Thyroid gland (tissue), 4 donors: Measurements from ENCODE around the gene CLCN5. TPM values are rescaled to one million over a fixed set of nuclear protein-coding genes. Genes with fewer than 3 reads are reported as not detected.

Experiments
- DNase-seq, 2 donors: peaks; one replicate each; pipeline ENCODE4 v3.0.0-alpha.2; 2019
- H3K27ac ChIP-seq, 3 donors: fragments of 200-600 bp; sonication (generic); 1 replicate in 2 of 3; 2 replicates in 1 of 3; pipeline ENCODE4 v1.5.1; 2016 to 2019; ENCODE audit warnings: mild to moderate bottlenecking in 1 of 3, moderate library complexity in 1 of 3
- H3K27me3 ChIP-seq: fragments of 200-600 bp; sonication (generic); one replicate; pipeline ENCODE4 v1.5.1; 2019
- H3K36me3 ChIP-seq, 2 donors: fragments of 200-600 bp; sonication (generic); one replicate each; pipeline ENCODE4 v1.5.1; 2016 to 2019
- H3K4me1 ChIP-seq, 2 donors: fragments of 200-600 bp; sonication (generic); one replicate each; pipeline ENCODE4 v1.5.1; 2017 to 2019
- H3K4me3 ChIP-seq, 3 donors: fragments of 200-600 bp; sonication (generic); replicated peaks in 1 of 3; 1 replicate in 2 of 3; 2 replicates in 1 of 3; pipeline ENCODE4 v1.5.1; 2016; ENCODE audit warnings: mild to moderate bottlenecking in 1 of 3
- H3K9me3 ChIP-seq: fragments of 200-600 bp; sonication (generic); one replicate; pipeline ENCODE4 v1.5.1; 2017
- POLR2A ChIP-seq, 2 donors: fragments of 450-650 bp; IDR thresholded peaks; one replicate each; pipeline ENCODE4 v1.6.1; 2017; ENCODE audit warnings: antibody characterized with exemption in 2 of 2, mild to moderate bottlenecking in 2 of 2, moderate library complexity in 1 of 2
- WGBS, 2 donors: methylation state at CpG; one replicate each; pipeline ENCODE4 v1.1.5; 2017; 5-methylcytosine and 5-hydroxymethylcytosine counted together
- intact Hi-C: fragments of 100-400 bp; cut with DNase I; formaldehyde crosslinking; loops from one replicate; pipeline ENCODE4 v1.15.1; 2023
- total RNA-seq, 4 donors: library from RNA; depleted of rRNA; stranded (reverse); fragments of >200 nt; gene quantifications; one replicate each; pipeline ENCODE4 v1.2.3, GENCODE V29; 2016
- TF ChIP-seq, protein P1 (sequence below), 6 experiments: fragments of 200-600 bp in 3 of 6; fragments of 450-650 bp in 3 of 6; sonication (generic) in 3 of 6; IDR thresholded peaks; one replicate each; pipeline ENCODE4 v1.5.1; 2016 to 2019; ENCODE audit warnings: antibody characterized with exemption in 6 of 6, mild to moderate bottlenecking in 2 of 6, inconsistent platforms in 1 of 6, moderate library complexity in 1 of 6

The CLCN5 gene
- total RNA-seq, 4 donors from 2014 or later = 7.3 to 12.6 (median 10.1) TPM

- no peaks in the 10 kb centered on the region for H3K4me1 ChIP-seq
- intact Hi-C loops = no loop called here
- H3K27ac ChIP-seq = no peak overlapping the region
- DNase-seq = no peak
- no peaks in the 10 kb centered on the region for H3K9me3 ChIP-seq
- no peak for TF ChIP-seq POLR2A (IDR thresholded peaks at IDR 0.05)
- TF ChIP-seq, protein P1, sequence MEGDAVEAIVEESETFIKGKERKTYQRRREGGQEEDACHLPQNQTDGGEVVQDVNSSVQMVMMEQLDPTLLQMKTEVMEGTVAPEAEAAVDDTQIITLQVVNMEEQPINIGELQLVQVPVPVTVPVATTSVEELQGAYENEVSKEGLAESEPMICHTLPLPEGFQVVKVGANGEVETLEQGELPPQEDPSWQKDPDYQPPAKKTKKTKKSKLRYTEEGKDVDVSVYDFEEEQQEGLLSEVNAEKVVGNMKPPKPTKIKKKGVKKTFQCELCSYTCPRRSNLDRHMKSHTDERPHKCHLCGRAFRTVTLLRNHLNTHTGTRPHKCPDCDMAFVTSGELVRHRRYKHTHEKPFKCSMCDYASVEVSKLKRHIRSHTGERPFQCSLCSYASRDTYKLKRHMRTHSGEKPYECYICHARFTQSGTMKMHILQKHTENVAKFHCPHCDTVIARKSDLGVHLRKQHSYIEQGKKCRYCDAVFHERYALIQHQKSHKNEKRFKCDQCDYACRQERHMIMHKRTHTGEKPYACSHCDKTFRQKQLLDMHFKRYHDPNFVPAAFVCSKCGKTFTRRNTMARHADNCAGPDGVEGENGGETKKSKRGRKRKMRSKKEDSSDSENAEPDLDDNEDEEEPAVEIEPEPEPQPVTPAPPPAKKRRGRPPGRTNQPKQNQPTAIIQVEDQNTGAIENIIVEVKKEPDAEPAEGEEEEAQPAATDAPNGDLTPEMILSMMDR (IDR thresholded peaks at IDR 0.05) = no peak
- no peak overlapping the region for H3K4me3 ChIP-seq
- H3K36me3 ChIP-seq = no peaks in the 10 kb centered on the region
- 90 to 94% methylated on average over 3 of the region's 3 CpGs for WGBS, 2 donors
- H3K27me3 ChIP-seq = no peaks in the 10 kb centered on the region
Observed at GRCh38 chrX:49912861-49913260, 9.5 kb upstream of the CLCN5 start.

- H3K4me1 ChIP-seq = no peaks in the 10 kb centered on the region
- 25 to 29% methylated on average over 8 of the region's 8 CpGs for WGBS, 2 donors
- H3K36me3 ChIP-seq = no peaks in the 10 kb centered on the region
- DNase-seq = peak; percentile 32 to 41
- H3K9me3 ChIP-seq = no peaks in the 10 kb centered on the region
- H3K4me3 ChIP-seq = no peak overlapping the region
- H3K27me3 ChIP-seq = no peaks in the 10 kb centered on the region
- TF ChIP-seq, protein P1 (IDR thresholded peaks at IDR 0.05) = peak; percentile 22 to 78 (median 69)
- TF ChIP-seq POLR2A (IDR thresholded peaks at IDR 0.05) = no peak
- no peak overlapping the region for H3K27ac ChIP-seq
- intact Hi-C loops = no loop called here
Observed at GRCh38 chrX:49915361-49916222, 6.8 kb upstream of the CLCN5 start.

DNA sequence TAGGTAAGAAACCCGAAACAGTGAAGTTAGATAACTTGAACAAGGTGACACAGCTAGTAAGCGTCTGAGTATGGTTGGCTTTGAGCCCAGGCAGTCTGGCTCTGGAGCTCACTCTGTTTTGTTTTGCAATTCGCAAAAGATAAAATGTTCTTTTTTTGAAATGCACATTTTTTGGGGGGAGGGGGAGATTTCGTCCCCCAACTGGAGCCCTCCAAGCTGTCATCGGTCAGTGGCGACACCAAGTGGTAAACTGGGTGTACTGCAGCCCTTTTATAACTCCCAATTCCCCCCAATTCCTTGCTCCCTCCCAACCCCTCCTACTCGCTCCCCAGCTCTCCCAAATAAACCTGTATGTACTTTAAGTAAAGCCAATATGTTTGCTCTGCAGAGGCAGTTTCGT, 2.8 kb upstream of the CLCN5 start:
- H3K4me3 ChIP-seq = no peak overlapping the region
- H3K4me1 ChIP-seq = no peaks in the 10 kb centered on the region
- 6 to 10% methylated on average over 8 of the region's 8 CpGs for WGBS, 2 donors
- no peaks in the 10 kb centered on the region for H3K9me3 ChIP-seq
- TF ChIP-seq POLR2A (IDR thresholded peaks at IDR 0.05) = no peak
- TF ChIP-seq, protein P1 (IDR thresholded peaks at IDR 0.05) = peak; percentile 50 to 73 (median 68)
- peak; percentile 81 to 82 for DNase-seq
- H3K27ac ChIP-seq = no peak overlapping the region
- H3K36me3 ChIP-seq = no peaks in the 10 kb centered on the region
- H3K27me3 ChIP-seq = no peaks in the 10 kb centered on the region
- intact Hi-C loops = no loop called here

- intact Hi-C loops = no loop called here
Observed at GRCh38 chrX:49921109-49921508, 1.3 kb upstream of the CLCN5 start.

DNA sequence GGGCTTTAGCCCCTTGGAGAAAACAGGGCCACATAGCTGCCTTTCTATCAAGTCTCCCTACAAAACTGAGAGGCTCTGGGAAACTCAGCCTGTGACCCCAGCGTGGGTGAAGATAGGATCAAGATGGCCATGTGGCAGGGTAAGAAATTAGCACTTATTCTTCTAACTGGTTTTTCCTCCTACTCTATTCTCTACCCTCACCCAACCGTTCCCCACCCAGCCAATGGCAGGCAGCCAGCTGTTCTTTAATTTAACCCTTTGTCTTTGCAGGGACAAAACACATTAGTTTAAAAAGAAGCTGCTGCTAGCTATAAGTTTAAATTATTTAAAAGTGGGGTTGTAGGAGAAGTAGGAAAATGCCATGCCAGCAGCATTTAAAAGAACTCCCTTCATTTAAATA, 2.8 kb downstream of the CLCN5 start:
- Histone ChIP-seq H3K27me3 (no peaks in the 10 kb centered on the region), H3K9me3 (no peaks in the 10 kb centered on the region), H3K36me3 (no peaks in the 10 kb centered on the region), H3K27ac (no peak overlapping the region), H3K4me1 (no peaks in the 10 kb centered on the region), H3K4me3 (no peak overlapping the region)
- intact Hi-C loops = no loop called here
- DNase-seq = no peak
- TF ChIP-seq, protein P1 (IDR thresholded peaks at IDR 0.05) = no peak
- no peak for TF ChIP-seq POLR2A (IDR thresholded peaks at IDR 0.05)
- 52 to 54% methylated on average over 2 of the region's 2 CpGs for WGBS, 2 donors

More at GRCh38 chrX:49921109-49921508, 1.3 kb upstream of the CLCN5 start:
- DNase-seq = no peak
- H3K9me3 ChIP-seq = no peaks in the 10 kb centered on the region
- 86 to 92% methylated on average over 2 of the region's 2 CpGs for WGBS, 2 donors
- no peak overlapping the region for H3K4me3 ChIP-seq
- H3K36me3 ChIP-seq = no peaks in the 10 kb centered on the region
- H3K4me1 ChIP-seq = no peaks in the 10 kb centered on the region
- TF ChIP-seq, protein P1 (IDR thresholded peaks at IDR 0.05) = no peak
- no peak for TF ChIP-seq POLR2A (IDR thresholded peaks at IDR 0.05)
- H3K27ac ChIP-seq = no peak overlapping the region
- no peaks in the 10 kb centered on the region for H3K27me3 ChIP-seq
